Upper lobe of left lung (tissue), 4 donors: ENCODE data around the gene ZNF618.

ENCODE experiments used
- EP300 ChIP-seq, 4 donors: sonication (generic); formaldehyde crosslinking; IDR thresholded peaks; one replicate each; pipeline ENCODE4 v1.5.1; 2017; ENCODE audit warnings: antibody characterized with exemption in 4 of 4, control low read depth in 2 of 4
- POLR2A ChIP-seq, 4 donors: fragments of 450-650 bp; IDR thresholded peaks; one replicate each; pipeline ENCODE4 v1.5.1; 2016 to 2017; ENCODE audit warnings: antibody characterized with exemption in 4 of 4, mild to moderate bottlenecking in 2 of 4
- TF ChIP-seq, protein P1 (sequence below), 6 experiments: fragments of 450-650 bp in 4 of 6; fragments of 200-600 bp in 2 of 6; sonication (generic) in 2 of 6; IDR thresholded peaks; one replicate each; pipeline ENCODE4 v1.5.1; 2016 to 2019; ENCODE audit warnings: antibody characterized with exemption in 6 of 6

GRCh38 chr9:113857875-113858274, 18.2 kb upstream of the ZNF618 start:
- TF ChIP-seq, protein P1, sequence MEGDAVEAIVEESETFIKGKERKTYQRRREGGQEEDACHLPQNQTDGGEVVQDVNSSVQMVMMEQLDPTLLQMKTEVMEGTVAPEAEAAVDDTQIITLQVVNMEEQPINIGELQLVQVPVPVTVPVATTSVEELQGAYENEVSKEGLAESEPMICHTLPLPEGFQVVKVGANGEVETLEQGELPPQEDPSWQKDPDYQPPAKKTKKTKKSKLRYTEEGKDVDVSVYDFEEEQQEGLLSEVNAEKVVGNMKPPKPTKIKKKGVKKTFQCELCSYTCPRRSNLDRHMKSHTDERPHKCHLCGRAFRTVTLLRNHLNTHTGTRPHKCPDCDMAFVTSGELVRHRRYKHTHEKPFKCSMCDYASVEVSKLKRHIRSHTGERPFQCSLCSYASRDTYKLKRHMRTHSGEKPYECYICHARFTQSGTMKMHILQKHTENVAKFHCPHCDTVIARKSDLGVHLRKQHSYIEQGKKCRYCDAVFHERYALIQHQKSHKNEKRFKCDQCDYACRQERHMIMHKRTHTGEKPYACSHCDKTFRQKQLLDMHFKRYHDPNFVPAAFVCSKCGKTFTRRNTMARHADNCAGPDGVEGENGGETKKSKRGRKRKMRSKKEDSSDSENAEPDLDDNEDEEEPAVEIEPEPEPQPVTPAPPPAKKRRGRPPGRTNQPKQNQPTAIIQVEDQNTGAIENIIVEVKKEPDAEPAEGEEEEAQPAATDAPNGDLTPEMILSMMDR (IDR thresholded peaks at IDR 0.05) = no peak
- no peak for TF ChIP-seq POLR2A (IDR thresholded peaks at IDR 0.05)
- TF ChIP-seq EP300 (IDR thresholded peaks at IDR 0.05) = no peak
